Ishikawa (cell line): ENCODE data around the gene ALDH18A1.

Experiments
- CREB1 ChIP-seq: IDR thresholded peaks from 2 replicates; pipeline ENCODE4 v1.6.1; 2012; ENCODE audit warnings: low read depth
- REST ChIP-seq: IDR thresholded peaks from 2 replicates; pipeline ENCODE4 v1.6.1; 2012; ENCODE audit warnings: low read depth, mild to moderate bottlenecking
- TCF12 ChIP-seq: IDR thresholded peaks from 2 replicates; pipeline ENCODE4 v1.6.1; 2012; ENCODE audit warnings: low read depth
- YY1 ChIP-seq: IDR thresholded peaks from 2 replicates; pipeline ENCODE4 v1.6.1; 2012; ENCODE audit warnings: low read depth

GRCh38 chr10:95562341-95562965 lies 94.1 kb downstream of the ALDH18A1 start:
- no peak for TF ChIP-seq CREB1
- no peak for TF ChIP-seq REST
- no peak for TF ChIP-seq TCF12
- TF ChIP-seq YY1: no peak
